Liver (tissue), 9 donors: ENCODE measurements around the gene TXNIP. TPM values are rescaled to one million over a fixed set of nuclear protein-coding genes. Genes with fewer than 3 reads are reported as not detected.
A peak's percentile ranks its signal among the peaks of the same experiment; 100 is the strongest.

Source experiments
- DNase-seq: peaks from one replicate; pipeline ENCODE4 v3.0.0-alpha.2; 2017; ENCODE audit warnings: low spot score
- H3K27ac ChIP-seq, 2 donors: one replicate each; pipeline ENCODE4 v1.7.0; 2013; ENCODE audit warnings: inconsistent platforms in 2 of 2, low read length in 2 of 2, control low read depth in 1 of 2, low read depth in 1 of 2, mild to moderate bottlenecking in 1 of 2
- H3K27me3 ChIP-seq, 4 donors: one replicate each; pipeline versions ENCODE4 v1.6.1 to v1.7.0; 2013; ENCODE audit warnings: low read length in 3 of 4, inconsistent platforms in 1 of 4, mild to moderate bottlenecking in 1 of 4, moderate library complexity in 1 of 4; ENCODE audit not compliant: control insufficient read depth in 4 of 4, insufficient read depth in 4 of 4
- H3K36me3 ChIP-seq, 4 donors: one replicate each; pipeline versions ENCODE4 v1.6.1 to v1.7.0; 2013; ENCODE audit warnings: low read length in 3 of 4, mild to moderate bottlenecking in 3 of 4, low read depth in 1 of 4, moderate library complexity in 1 of 4; ENCODE audit not compliant: control insufficient read depth in 4 of 4, insufficient read depth in 3 of 4
- H3K4me1 ChIP-seq, 4 donors: one replicate each; pipeline versions ENCODE4 v1.6.1 to v1.7.0; 2013; ENCODE audit warnings: low read length in 3 of 4, mild to moderate bottlenecking in 3 of 4, moderate library complexity in 1 of 4; ENCODE audit not compliant: control insufficient read depth in 4 of 4, insufficient read depth in 4 of 4
- H3K4me3 ChIP-seq, 3 donors: one replicate each; pipeline versions ENCODE4 v1.6.1 to v1.7.0; 2013; ENCODE audit warnings: low read length in 3 of 3, control low read depth in 1 of 3, low read depth in 1 of 3, mild to moderate bottlenecking in 1 of 3
- H3K9ac ChIP-seq, 2 donors: one replicate each; pipeline ENCODE4 v1.7.0; 2013; ENCODE audit warnings: low read length in 2 of 2, mild to moderate bottlenecking in 2 of 2, moderate library complexity in 2 of 2, control low read depth in 1 of 2, low read depth in 1 of 2
- H3K9me3 ChIP-seq, 4 donors: one replicate each; pipeline versions ENCODE4 v1.6.1 to v1.7.0; 2013; ENCODE audit warnings: low read length in 3 of 4; ENCODE audit not compliant: control insufficient read depth in 4 of 4
- ATF3 ChIP-seq: IDR thresholded peaks from 2 replicates; pipeline ENCODE4 v1.6.1; 2016; ENCODE audit warnings: antibody characterized with exemption
- CTCF ChIP-seq: fragments of 150-350 bp; IDR thresholded peaks from 2 replicates; pipeline ENCODE4 v1.5.1; 2017; ENCODE audit warnings: improper control_type of control experiment, low read depth, low read length; ENCODE audit not compliant: missing input control
- FOXA1 ChIP-seq: IDR thresholded peaks from 2 replicates; pipeline ENCODE4 v1.6.1; 2016; ENCODE audit warnings: antibody characterized with exemption
- FOXA2 ChIP-seq: IDR thresholded peaks from 2 replicates; pipeline ENCODE4 v1.6.1; 2016; ENCODE audit warnings: antibody characterized with exemption
- GABPA ChIP-seq, 2 donors: IDR thresholded peaks in 1 of 2; conservative IDR thresholded peaks in 1 of 2; 2 replicates each; pipeline ENCODE4 v1.6.1; 2016; ENCODE audit warnings: antibody characterized with exemption in 2 of 2, mild to moderate bottlenecking in 1 of 2, moderate library complexity in 1 of 2
- HNF4G ChIP-seq: IDR thresholded peaks from 2 replicates; pipeline ENCODE4 v1.6.1; 2016; ENCODE audit warnings: antibody characterized with exemption
- JUND ChIP-seq, 2 donors: IDR thresholded peaks; 2 replicates each; pipeline ENCODE4 v1.6.1; 2016; ENCODE audit warnings: antibody characterized with exemption in 2 of 2
- MAX ChIP-seq: IDR thresholded peaks from 2 replicates; pipeline ENCODE4 v1.6.1; 2016; ENCODE audit warnings: antibody characterized with exemption
- NR2F2 ChIP-seq: IDR thresholded peaks from 2 replicates; pipeline ENCODE4 v1.6.1; 2016; ENCODE audit warnings: antibody characterized with exemption
- RAD21 ChIP-seq, 2 donors: IDR thresholded peaks; 2 replicates each; pipeline ENCODE4 v1.6.1; 2016; ENCODE audit warnings: antibody characterized with exemption in 2 of 2, mild to moderate bottlenecking in 2 of 2
- REST ChIP-seq: IDR thresholded peaks from 2 replicates; pipeline ENCODE4 v1.6.1; 2016; ENCODE audit warnings: antibody characterized with exemption, mild to moderate bottlenecking
- RXRA ChIP-seq, 2 donors: IDR thresholded peaks; 2 replicates each; pipeline ENCODE4 v1.6.1; 2017 to 2018; ENCODE audit warnings: antibody characterized with exemption in 2 of 2, mild to moderate bottlenecking in 1 of 2
- TAF1 ChIP-seq: conservative IDR thresholded peaks from 2 replicates; pipeline ENCODE4 v1.6.1; 2016; ENCODE audit warnings: antibody characterized with exemption, mild to moderate bottlenecking
- ZBTB33 ChIP-seq: IDR thresholded peaks from 2 replicates; pipeline ENCODE4 v1.6.1; 2016; ENCODE audit warnings: antibody characterized with exemption
- WGBS: extraction: QIAGEN DNeasy Blood & Tissue Kit; methylation state at CpG from one replicate; pipeline ENCODE4 v1.1.7; 2013; 5-methylcytosine and 5-hydroxymethylcytosine counted together
- polyA plus RNA-seq, 2 donors: library from polyadenylated mRNA; stranded (reverse) in 1 of 2; unstranded in 1 of 2; fragments of 200-250 nt in 1 of 2; fragments of >200 nt in 1 of 2; fragmentation: Nextera tagmentation in 1 of 2; extraction: Ambion mirVana in 1 of 2; gene quantifications; one replicate each; pipeline versions ENCODE4 v1.2.1 to v1.2.3, GENCODE V29; 2013 to 2015
- total RNA-seq, 2 donors: library from RNA; depleted of rRNA; stranded (reverse); fragments of >200 nt; gene quantifications; one replicate each; pipeline ENCODE4 v1.2.3, GENCODE V29; 2014
- donor health status: healthy.
- donor health status: healthy.
- donor health status: healthy.
- donor health status: healthy.
- donor health status: healthy.

The TXNIP gene
- total and polyA plus RNA-seq, 4 donors: 53.8 to 223 (median 92.0) TPM

GRCh38 chr1:145980457-145980994, 15.9 kb downstream of the TXNIP start (continued):
- TF ChIP-seq RAD21 (IDR thresholded peaks at IDR 0.05): no peak
- TF ChIP-seq RXRA (IDR thresholded peaks at IDR 0.05): peak; percentile 88 to 96
- no peak for TF ChIP-seq FOXA1
- peak; percentile 19 for TF ChIP-seq REST

GRCh38 chr1:145979746-145980456, 16.5 kb downstream of the TXNIP start:
- Histone ChIP-seq H3K27ac (peak overlapping the region; percentile 72 to 87), H3K36me3 (peaks cover 0 to 8% (median 0%) of the 10 kb centered on the region in 4 donors), H3K27me3 (no peaks in the 10 kb centered on the region), H3K9me3 (no peaks in the 10 kb centered on the region), H3K9ac (peak overlapping the region; percentile 13 to 84), H3K4me1 (peaks cover 18 to 46% (median 34%) of the 10 kb centered on the region in 4 donors), H3K4me3 (no peak overlapping the region)
- 69% methylated on average over 7 of the region's 7 CpGs for WGBS
- no peak for TF ChIP-seq RAD21 (IDR thresholded peaks at IDR 0.05)
- no peak for TF ChIP-seq FOXA2
- DNase-seq: no peak

GRCh38 chr1:145978854-145979745, 17.3 kb downstream of the TXNIP start:
- Histone ChIP-seq H3K27ac (peak overlapping the region; percentile 87 to 93), H3K36me3 (peaks cover 0 to 8% (median 0%) of the 10 kb centered on the region in 4 donors), H3K4me1 (peaks cover 19 to 49% (median 35%) of the 10 kb centered on the region in 4 donors), H3K9ac (peak overlapping the region; percentile 59 to 84), H3K4me3 (no peak overlapping the region), H3K9me3 (no peaks in the 10 kb centered on the region), H3K27me3 (no peaks in the 10 kb centered on the region)
- 51% methylated on average over 9 of the region's 9 CpGs for WGBS
- peak; percentile 79 for DNase-seq
- TF ChIP-seq FOXA1 (no peak), RXRA (IDR thresholded peaks at IDR 0.05) (peak in 1 of 2 donors; percentile 39), FOXA2 (no peak), NR2F2 (peak; percentile 31), GABPA (IDR thresholded peaks at IDR 0.05 in 1 of 2, conservative IDR thresholded peaks at IDR 0.05 in 1 of 2) (peak in 1 of 2 donors; percentile 45), ATF3 (no peak), MAX (peak; percentile 10), ZBTB33 (no peak), RAD21 (IDR thresholded peaks at IDR 0.05) (peak; percentile 24 to 26), REST (no peak), HNF4G (no peak), CTCF (no peak), TAF1 (no peak), JUND (IDR thresholded peaks at IDR 0.05) (peak; percentile 78 to 79)
